CD14-positive monocyte (primary cell): Measurements from ENCODE around the gene PHLDA3. TPM values are rescaled to one million over a fixed set of nuclear protein-coding genes. Genes with fewer than 3 reads are reported as not detected.

ENCODE experiments used
- DNase-seq, 3 donors: peaks; one replicate each; pipeline ENCODE4 v3.0.0-alpha.2; 2011 to 2022
- H2AFZ ChIP-seq: 2 replicates; pipeline ENCODE4 v1.6.0; 2012; ENCODE audit warnings: mild to moderate bottlenecking, low read depth, low read length, inconsistent platforms; ENCODE audit not compliant: insufficient read depth, poor library complexity, severe bottlenecking
- H3K27ac ChIP-seq, 2 donors: 1 replicate in 1 of 2; 2 replicates in 1 of 2; pipeline ENCODE4 v1.5.1; 2012 to 2013; ENCODE audit warnings: low read length in 2 of 2, control low read depth in 1 of 2, inconsistent platforms in 1 of 2, low read depth in 1 of 2, mild to moderate bottlenecking in 1 of 2
- H3K27me3 ChIP-seq, 2 donors: one replicate each; pipeline versions ENCODE4 v1.6.0 to v1.6.1; 2011 to 2013; ENCODE audit warnings: low read length in 2 of 2; ENCODE audit not compliant: control insufficient read depth in 2 of 2, insufficient read depth in 2 of 2
- H3K36me3 ChIP-seq, 2 donors: replicated peaks in 1 of 2; 1 replicate in 1 of 2; 2 replicates in 1 of 2; pipeline versions ENCODE4 v1.5.1 to v1.6.1; 2012 to 2013; ENCODE audit warnings: low read length in 2 of 2, control low read depth in 1 of 2, inconsistent platforms in 1 of 2, mild to moderate bottlenecking in 1 of 2; ENCODE audit not compliant: insufficient read depth in 2 of 2, control insufficient read depth in 1 of 2
- H3K4me1 ChIP-seq, 2 donors: 1 replicate in 1 of 2; 2 replicates in 1 of 2; pipeline versions ENCODE4 v1.5.1 to v1.6.1; 2012 to 2013; ENCODE audit warnings: low read length in 2 of 2, control low read depth in 1 of 2, inconsistent platforms in 1 of 2, mild to moderate bottlenecking in 1 of 2, moderate library complexity in 1 of 2; ENCODE audit not compliant: insufficient read depth in 2 of 2, control insufficient read depth in 1 of 2
- H3K4me2 ChIP-seq: replicated peaks from 2 replicates; pipeline ENCODE3; 2012; ENCODE audit warnings: low read length, moderate library complexity, mild to moderate bottlenecking; ENCODE audit not compliant: poor library complexity, severe bottlenecking; ENCODE audit errors: extremely low read depth
- H3K4me3 ChIP-seq, 3 experiments: fragments of 200-600 bp in 1 of 3; sonication (generic) in 1 of 3; replicated peaks in 1 of 3; 1 replicate in 2 of 3; 2 replicates in 1 of 3; pipeline ENCODE4 v1.5.1; 2011 to 2013; ENCODE audit warnings: low read length in 3 of 3, mild to moderate bottlenecking in 3 of 3, control low read depth in 2 of 3, low read depth in 2 of 3, inconsistent platforms in 1 of 3, moderate library complexity in 1 of 3
- H3K79me2 ChIP-seq: 2 replicates; pipeline ENCODE4 v1.6.0; 2012; ENCODE audit warnings: mild to moderate bottlenecking, control low read depth, inconsistent platforms, low read length, moderate library complexity; ENCODE audit not compliant: insufficient read depth
- H3K9ac ChIP-seq: 2 replicates; pipeline ENCODE4 v1.6.0; 2017; ENCODE audit warnings: low read length, mild to moderate bottlenecking; ENCODE audit not compliant: insufficient read depth, poor library complexity, severe bottlenecking
- H3K9me3 ChIP-seq, 2 donors: replicated peaks in 1 of 2; 1 replicate in 1 of 2; 2 replicates in 1 of 2; pipeline versions ENCODE4 v1.5.1 to v1.6.1; 2012 to 2013; ENCODE audit warnings: low read length in 2 of 2, control low read depth in 1 of 2; ENCODE audit not compliant: control insufficient read depth in 1 of 2, insufficient read depth in 1 of 2
- H4K20me1 ChIP-seq: 2 replicates; pipeline ENCODE4 v1.6.0; 2012; ENCODE audit warnings: mild to moderate bottlenecking, low read length, control low read depth, moderate library complexity; ENCODE audit not compliant: insufficient read depth
- H3K27ac Mint-ChIP-seq, 7 donors: one replicate each; pipeline ENCODE4 v1.8.0; 2020; ENCODE audit warnings: mild to moderate bottlenecking in 7 of 7, mixed read lengths in 7 of 7, moderate library complexity in 6 of 7, inconsistent platforms in 2 of 7
- H3K27me3 Mint-ChIP-seq, 3 donors: one replicate each; pipeline ENCODE4 v1.8.0; 2021 to 2022; ENCODE audit warnings: low read depth in 3 of 3, mild to moderate bottlenecking in 3 of 3, mixed read lengths in 3 of 3, moderate library complexity in 3 of 3, inconsistent platforms in 1 of 3
- H3K36me3 Mint-ChIP-seq, 2 donors: one replicate each; pipeline ENCODE4 v1.8.0; 2020; ENCODE audit warnings: mixed read lengths in 2 of 2, inconsistent platforms in 1 of 2, mild to moderate bottlenecking in 1 of 2
- H3K4me1 Mint-ChIP-seq: one replicate; pipeline ENCODE4 v1.8.0; 2020; ENCODE audit warnings: mild to moderate bottlenecking, mixed read lengths
- H3K4me3 Mint-ChIP-seq, 2 donors: one replicate each; pipeline ENCODE4 v1.8.0; 2020; ENCODE audit warnings: mild to moderate bottlenecking in 2 of 2, mixed read lengths in 2 of 2, moderate library complexity in 1 of 2
- H3K9me3 Mint-ChIP-seq, 7 donors: one replicate each; pipeline ENCODE4 v1.8.0; 2020 to 2022; ENCODE audit warnings: mixed read lengths in 7 of 7, mild to moderate bottlenecking in 6 of 7, moderate library complexity in 6 of 7, inconsistent platforms in 2 of 7
- WGBS: methylation state at CpG from one replicate; pipeline ENCODE4 v1.1.5; 2013; ENCODE audit warnings: missing lambda C conversion rate; ENCODE audit not compliant: insufficient coverage; 5-methylcytosine and 5-hydroxymethylcytosine counted together
- intact Hi-C, 2 donors: fragments of 100-400 bp; cut with micrococcal nuclease; formaldehyde crosslinking; loops; one replicate each; pipeline versions ENCODE4 v1.15.0 to v1.15.1; 2023
- polyA minus RNA-seq: library from RNA; depleted of rRNA, polyadenylated mRNA; stranded (reverse); fragments of >200 nt; gene quantifications from 2 replicates; pipeline ENCODE4 v1.2.3, GENCODE V29; 2012
- polyA plus RNA-seq, 3 donors: library from polyadenylated mRNA; depleted of rRNA in 1 of 3; unstranded in 2 of 3; stranded (reverse) in 1 of 3; fragments of 300-500 nt in 2 of 3; fragments of >200 nt in 1 of 3; fragmentation: Illumina TruSeq in 2 of 3; gene quantifications; 1 replicate in 2 of 3; 2 replicates in 1 of 3; pipeline ENCODE4 v1.2.3, GENCODE V29; 2012 to 2021
- total RNA-seq, 12 experiments: library from RNA in 1 of 12; stranded (reverse) in 1 of 12; fragments of 120-200 nt in 1 of 12; gene quantifications; one replicate each; pipeline ENCODE4 v1.2.4 and lab custom pipeline; 2013 to 2026; ENCODE audit warnings: mixed read lengths in 6 of 12, inconsistent platforms in 1 of 12
- TF ChIP-seq, protein P1 (sequence below): fragments of 200-600 bp; IDR thresholded peaks from one replicate; pipeline ENCODE4 v1.8.0; 2022; ENCODE audit warnings: antibody characterized with exemption, mild to moderate bottlenecking

The PHLDA3 gene
- 0.15 TPM for total RNA-seq (2013)
- polyA plus RNA-seq (under 1 TPM in 1 of 3 donors, not detected in 2; 0.08 TPM), polyA minus RNA-seq (0.24 and 0.28 TPM in 2 replicates), total RNA-seq (lab: John Stamatoyannopoulos, UW) (0 to 0.75 (median 0.17) reads per million in 11 experiments)

DNA sequence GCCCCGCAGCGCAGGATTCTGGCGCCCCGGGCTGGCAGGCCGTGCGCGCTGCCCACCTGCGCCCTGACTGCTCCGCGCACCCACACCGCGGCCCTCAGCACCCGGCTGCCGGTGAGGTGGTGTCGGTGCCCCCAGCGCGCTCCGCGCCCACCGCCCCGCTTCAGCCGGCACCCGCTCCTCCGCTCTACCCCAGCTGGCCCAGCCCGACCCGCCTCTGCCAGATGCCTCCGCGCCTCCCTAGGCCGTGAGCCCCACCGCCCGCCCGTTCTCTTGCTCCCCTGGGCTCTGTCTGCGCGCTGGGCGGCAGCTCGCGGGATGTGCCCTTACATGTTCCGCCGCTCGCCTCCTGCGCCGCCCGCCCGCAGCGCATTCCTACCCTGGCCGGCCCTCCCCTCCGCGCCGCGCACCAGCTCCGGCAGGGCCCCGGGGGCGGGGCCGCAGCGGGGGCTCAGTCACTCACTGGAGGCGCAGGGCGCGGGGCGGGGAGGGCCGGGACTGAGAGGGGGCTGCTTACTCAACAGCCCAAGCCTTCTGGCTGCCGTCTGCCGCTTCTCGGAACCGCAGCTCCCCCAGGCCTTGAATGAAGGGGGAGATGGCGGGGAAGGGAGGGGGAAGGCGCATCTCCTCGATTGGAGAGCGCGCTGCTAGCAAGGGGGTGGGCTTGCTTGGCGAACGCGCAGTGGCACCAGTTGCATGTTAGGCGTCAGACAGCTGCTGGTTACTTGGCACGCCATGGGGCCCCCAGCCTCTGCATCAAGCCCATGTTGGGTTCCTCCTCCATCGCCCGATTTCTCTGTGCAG, at the start of gene PHLDA3:
Gene PHLDA3, minus strand, starts transcription at position 345 of the 801 bp plus-strand sequence. CDS start 402 bp downstream, outside the sequence.
- H2AFZ ChIP-seq, result peak within 1 kb of the TSS; percentile 68
- H3K36me3 ChIP-seq, result no peaks in the 10 kb centered on the region
- peak within 1 kb of the TSS in 2 of 3 experiments; percentile 18 to 71 for H3K4me3 ChIP-seq
- H3K4me1 ChIP-seq, result peaks cover 8 to 18% of the 10 kb centered on the region in 2 donors
- Mint-ChIP-seq H3K27me3 (peaks cover 41 to 51% (median 51%) of the 10 kb centered on the region in 3 donors), H3K36me3 (peaks cover 0 to 5% of the 10 kb centered on the region in 2 donors), H3K27ac (peak within 1 kb of the TSS in 2 of 7 donors; percentile 20 to 50), H3K9me3 (peaks cover 0 to 6% (median 0%) of the 10 kb centered on the region in 7 donors), H3K4me1 (peaks cover 18% of the 10 kb centered on the region), H3K4me3 (peak within 1 kb of the TSS; percentile 67 to 87)
- peaks cover 11 to 28% of the 10 kb centered on the region in 2 donors for H3K27me3 ChIP-seq
- under 1% methylated on average over 66 of the region's 76 CpGs for WGBS
- TF ChIP-seq, protein P1, sequence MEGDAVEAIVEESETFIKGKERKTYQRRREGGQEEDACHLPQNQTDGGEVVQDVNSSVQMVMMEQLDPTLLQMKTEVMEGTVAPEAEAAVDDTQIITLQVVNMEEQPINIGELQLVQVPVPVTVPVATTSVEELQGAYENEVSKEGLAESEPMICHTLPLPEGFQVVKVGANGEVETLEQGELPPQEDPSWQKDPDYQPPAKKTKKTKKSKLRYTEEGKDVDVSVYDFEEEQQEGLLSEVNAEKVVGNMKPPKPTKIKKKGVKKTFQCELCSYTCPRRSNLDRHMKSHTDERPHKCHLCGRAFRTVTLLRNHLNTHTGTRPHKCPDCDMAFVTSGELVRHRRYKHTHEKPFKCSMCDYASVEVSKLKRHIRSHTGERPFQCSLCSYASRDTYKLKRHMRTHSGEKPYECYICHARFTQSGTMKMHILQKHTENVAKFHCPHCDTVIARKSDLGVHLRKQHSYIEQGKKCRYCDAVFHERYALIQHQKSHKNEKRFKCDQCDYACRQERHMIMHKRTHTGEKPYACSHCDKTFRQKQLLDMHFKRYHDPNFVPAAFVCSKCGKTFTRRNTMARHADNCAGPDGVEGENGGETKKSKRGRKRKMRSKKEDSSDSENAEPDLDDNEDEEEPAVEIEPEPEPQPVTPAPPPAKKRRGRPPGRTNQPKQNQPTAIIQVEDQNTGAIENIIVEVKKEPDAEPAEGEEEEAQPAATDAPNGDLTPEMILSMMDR, result no peak
- no peaks in the 10 kb centered on the region for H3K9me3 ChIP-seq
- no peak within 1 kb of the TSS for H3K27ac ChIP-seq
- peak within 1 kb of the TSS; percentile 86 for H3K4me2 ChIP-seq
- intact Hi-C loops, result no loop called here
- DNase-seq, result peak in 1 of 3 donors; percentile 29
- H4K20me1 ChIP-seq, result no peaks in the 10 kb centered on the region
- peak within 1 kb of the TSS; percentile 43 for H3K9ac ChIP-seq
- H3K79me2 ChIP-seq, result no peaks in the 10 kb centered on the region

DNA sequence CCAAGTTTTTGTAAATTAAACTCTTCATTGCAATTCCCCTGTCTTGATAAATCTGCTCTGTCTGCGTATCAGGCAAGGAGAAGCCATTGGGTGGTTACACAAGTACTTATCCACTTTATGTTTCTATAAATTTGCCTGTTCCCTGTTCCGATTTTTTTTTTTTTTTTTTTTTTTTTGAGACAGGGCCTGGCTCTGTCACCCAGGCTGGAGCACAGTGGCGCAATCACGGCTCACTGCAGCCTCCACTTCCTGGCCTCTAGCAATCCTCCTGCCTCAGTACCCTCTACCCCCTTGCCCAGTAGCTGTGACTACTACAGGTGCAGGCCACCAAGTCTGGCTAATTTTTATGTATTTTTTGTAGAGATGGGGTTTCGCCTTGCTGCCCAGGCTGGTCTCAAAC, 49.1 kb upstream of the PHLDA3 start:
- Histone ChIP-seq H3K4me3 (no peak overlapping the region), H3K79me2 (no peaks in the 10 kb centered on the region), H3K27me3 (no peaks in the 10 kb centered on the region), H3K9ac (no peak overlapping the region), H3K4me2 (no peak overlapping the region), H3K36me3 (no peaks in the 10 kb centered on the region), H3K27ac (no peak overlapping the region), H3K4me1 (no peaks in the 10 kb centered on the region), H2AFZ (no peak overlapping the region), H3K9me3 (no peaks in the 10 kb centered on the region), H4K20me1 (no peaks in the 10 kb centered on the region)
- Mint-ChIP-seq H3K9me3 (no peaks in the 10 kb centered on the region), H3K27ac (no peak overlapping the region), H3K4me1 (peaks cover 19% of the 10 kb centered on the region), H3K4me3 (no peak overlapping the region), H3K27me3 (no peaks in the 10 kb centered on the region), H3K36me3 (peaks cover 20 to 52% of the 10 kb centered on the region in 2 donors)
- intact Hi-C loops, result no loop called here
- DNase-seq, result no peak
- TF ChIP-seq, protein P1, result no peak
- 70% methylated on average over 2 of the region's 5 CpGs for WGBS
